GM18861 (cell line): Measurements from ENCODE around the gene ACTN1.

Source experiments
- ATAC-seq: cut with Tn5 transposase; IDR thresholded peaks from one replicate; pipeline ENCODE4 v1.9.1; 2021; ENCODE audit not compliant: unreplicated experiment

Gene ACTN1

DNA sequence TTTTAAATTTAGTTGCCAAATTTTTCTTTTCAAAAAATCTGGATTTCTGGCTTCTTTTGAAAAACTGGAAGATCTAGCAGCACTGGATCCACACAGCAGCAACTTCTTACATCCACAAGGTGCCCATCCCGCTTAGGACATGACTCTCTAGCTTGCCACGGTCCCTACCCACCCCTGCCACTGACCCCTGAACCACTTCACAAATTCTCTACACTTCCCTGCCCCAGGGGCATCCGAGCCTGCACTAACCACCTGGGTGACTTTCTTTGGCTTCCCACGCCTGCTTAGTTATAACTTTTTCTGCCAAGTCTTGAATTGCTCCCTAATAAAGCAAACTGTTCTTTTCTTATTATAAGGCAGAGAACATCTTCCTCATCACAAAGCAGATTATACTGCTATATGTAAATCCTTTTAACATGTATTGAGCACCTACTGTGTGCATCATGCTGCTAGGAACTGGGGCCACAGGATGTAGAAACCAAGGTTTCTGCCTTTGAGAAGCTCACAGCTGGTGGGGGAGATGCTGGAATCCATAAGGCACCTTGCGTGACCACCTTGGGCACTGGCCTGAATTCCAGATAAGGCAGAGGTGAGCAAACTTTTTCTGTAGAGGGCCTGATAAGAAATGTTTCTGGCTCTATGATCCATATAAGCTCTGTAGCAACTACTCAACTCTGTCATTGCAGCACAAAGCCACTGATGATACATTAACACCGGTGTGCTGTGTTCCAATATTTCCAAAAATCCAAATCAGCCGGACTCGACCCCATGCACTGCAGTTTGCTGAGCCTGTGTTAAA lies 59.8 kb downstream of the ACTN1 start:
- ATAC-seq: no peak

DNA sequence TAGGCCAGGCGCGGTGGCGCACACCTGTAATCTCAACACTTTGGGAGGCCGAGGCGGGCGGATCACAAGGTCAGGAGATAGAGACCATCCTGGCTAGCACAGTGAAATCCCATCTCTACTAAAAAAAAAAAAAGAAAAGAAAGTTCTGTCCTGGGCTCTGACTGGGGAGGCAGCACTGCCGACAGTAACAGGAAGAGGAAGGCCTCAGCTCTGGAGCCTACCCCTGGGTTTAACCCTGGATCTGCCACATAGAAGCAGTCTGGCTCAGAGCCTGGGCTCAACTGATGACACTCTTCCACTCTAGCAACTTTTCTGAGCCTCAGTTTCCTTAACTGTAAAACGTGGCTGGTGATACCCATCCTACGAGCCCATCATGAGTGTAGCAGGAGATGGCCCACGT lies 60.5 kb downstream of the ACTN1 start:
- ATAC-seq: no peak

DNA sequence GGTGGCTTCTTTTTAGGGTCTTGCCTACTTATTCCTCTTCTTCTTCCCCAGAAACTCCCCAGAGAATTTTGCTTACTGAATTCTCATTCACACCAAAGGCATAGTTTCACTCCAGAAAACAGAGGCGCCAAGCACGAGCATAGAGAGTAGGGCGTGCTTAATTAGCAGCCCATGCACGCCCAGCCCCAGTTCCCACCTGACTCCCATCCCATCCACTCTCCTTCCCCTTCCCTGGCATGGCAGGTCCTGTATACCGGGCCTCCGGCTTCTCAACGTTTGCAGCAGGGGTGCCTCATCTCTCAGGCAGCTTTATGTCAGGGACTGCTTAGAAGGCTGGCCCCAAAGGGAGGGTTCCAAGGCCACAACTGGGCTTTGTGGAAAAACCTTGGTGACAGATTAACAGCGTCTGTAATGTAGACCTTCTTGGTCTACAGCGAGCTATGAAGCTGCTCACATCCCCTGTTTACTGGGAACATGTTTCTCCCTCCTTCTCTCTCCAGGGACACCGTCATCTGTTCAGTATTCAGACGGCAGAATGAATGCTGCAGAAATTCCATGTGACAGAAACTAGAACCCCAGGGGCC lies 62.7 kb downstream of the ACTN1 start:
- ATAC-seq: no peak

DNA sequence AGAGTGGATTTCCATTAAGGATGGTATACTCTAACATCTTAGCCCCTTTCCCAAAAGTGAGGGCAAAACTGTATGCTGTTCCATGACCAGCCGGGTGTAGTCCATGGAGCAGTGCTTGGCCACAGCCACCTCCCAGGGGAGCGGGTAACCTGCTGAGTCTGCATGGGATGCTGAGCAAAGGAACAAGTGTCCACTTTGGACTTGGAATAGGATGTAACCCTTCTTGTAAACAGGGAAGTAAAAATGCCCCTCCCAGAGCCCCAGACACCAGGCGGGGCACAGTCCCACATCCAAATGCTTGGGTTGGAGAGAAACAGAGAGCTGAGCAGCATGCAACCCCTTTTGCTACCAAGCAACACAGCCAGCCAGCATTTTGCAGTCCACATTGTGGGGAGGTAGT lies 65.6 kb downstream of the ACTN1 start:
- ATAC-seq: no peak

DNA sequence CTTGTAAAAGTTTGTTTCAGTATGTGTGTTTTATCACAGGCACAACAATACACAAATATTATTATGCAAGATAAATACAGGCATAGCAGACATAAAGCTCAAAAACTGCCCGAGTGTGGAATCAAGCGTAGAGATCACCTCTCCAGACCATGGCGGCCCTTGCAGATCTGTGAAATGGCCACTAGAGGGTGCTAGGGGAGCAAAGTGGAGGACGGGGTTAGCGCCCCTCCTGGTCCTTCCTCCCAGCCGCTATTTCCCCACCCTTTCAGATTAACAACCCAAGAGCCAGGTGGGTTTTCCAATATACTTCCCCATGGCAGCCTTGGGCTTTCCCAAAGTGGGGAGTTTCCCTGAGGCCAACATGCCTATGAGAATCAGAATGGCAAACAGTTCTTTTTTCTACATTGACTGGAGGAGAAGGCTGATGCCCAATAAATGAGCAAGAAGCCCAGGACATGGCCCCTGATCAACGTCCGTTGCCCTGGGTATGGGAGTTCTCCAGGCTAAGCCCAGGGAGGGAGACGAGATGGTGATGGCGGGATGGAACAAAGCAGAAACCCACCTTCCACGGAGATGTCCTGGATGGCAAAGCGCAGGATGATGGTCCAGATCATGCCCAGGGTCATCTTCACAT lies 67.4 kb downstream of the ACTN1 start:
- ATAC-seq: no peak

GRCh38 chr14:68910540-68910939 lies 68.6 kb downstream of the ACTN1 start:
- ATAC-seq: no peak

GRCh38 chr14:68908803-68909202 lies 70.3 kb downstream of the ACTN1 start:
- ATAC-seq: no peak

- no peak for ATAC-seq
Measured at GRCh38 chr14:68908201-68908600, 70.9 kb downstream of the ACTN1 start.

- no peak for ATAC-seq
Measured at GRCh38 chr14:68906439-68906838, 72.7 kb downstream of the ACTN1 start.

DNA sequence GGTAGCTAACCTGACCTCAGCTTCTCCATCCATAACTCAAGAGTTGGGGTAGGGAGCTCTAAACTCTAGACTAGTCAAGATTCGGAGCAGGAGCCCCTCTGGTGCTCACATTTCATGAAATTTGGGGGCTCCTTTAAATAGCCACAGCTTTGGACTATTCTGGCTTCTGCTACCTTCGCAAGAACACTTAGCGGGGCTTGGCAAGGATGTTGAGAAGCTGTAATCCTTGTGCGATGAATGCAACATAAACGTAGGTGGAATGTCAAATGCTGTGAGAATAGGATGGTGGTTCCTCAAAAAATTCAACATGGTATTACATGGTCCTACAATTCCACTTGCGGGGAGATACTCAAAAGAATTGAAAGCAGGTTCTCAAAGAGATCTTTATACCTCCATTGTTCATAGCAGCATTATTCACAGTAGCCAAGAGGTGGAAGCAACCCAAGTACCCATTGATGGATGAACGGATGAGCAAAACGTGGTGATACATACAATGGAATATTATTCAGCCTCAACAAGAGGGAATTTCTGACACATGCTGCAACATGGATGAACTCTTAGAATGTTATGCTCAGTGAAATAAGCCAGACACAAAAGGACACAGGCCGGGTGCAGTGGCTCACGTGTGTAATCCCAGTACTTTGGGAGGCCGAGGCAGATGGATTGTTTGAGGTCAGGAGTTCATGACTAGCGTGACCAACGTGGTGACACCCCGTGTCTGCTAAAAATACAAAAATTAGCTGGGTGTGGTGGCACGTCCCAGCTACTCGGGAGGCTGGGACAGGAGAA lies 73.8 kb downstream of the ACTN1 start:
- ATAC-seq: no peak

- ATAC-seq: no peak
Measured at GRCh38 chr14:68902357-68902756, 76.7 kb downstream of the ACTN1 start.

DNA sequence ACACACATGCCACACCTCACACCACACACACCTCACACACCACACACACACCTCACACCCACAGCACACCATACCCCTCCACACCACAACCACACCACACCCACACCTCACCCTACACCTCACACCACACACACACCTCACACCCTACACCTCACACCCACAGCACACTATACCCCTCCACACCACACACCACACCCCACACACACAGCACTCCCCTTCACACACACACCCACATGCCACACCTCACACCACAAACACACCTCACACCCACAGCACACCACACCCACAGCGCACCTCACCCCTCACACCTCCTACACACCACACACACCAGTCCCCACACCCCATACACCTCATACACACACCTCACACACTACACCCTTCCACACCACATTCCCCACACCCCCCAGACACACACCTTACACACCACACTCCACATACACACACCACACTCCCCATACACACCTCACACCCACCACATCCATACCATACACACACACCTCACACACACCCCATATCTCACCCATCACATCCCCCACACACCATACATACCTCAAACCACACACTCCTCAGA lies 80.0 kb downstream of the ACTN1 start:
- ATAC-seq: no peak

- no peak for ATAC-seq
Measured at GRCh38 chr14:68898248-68899032, 80.7 kb downstream of the ACTN1 start.

GRCh38 chr14:68897559-68898155 lies 81.4 kb downstream of the ACTN1 start:
- no peak for ATAC-seq

- ATAC-seq: no peak
Measured at GRCh38 chr14:68896132-68896531, 83.0 kb downstream of the ACTN1 start.

DNA sequence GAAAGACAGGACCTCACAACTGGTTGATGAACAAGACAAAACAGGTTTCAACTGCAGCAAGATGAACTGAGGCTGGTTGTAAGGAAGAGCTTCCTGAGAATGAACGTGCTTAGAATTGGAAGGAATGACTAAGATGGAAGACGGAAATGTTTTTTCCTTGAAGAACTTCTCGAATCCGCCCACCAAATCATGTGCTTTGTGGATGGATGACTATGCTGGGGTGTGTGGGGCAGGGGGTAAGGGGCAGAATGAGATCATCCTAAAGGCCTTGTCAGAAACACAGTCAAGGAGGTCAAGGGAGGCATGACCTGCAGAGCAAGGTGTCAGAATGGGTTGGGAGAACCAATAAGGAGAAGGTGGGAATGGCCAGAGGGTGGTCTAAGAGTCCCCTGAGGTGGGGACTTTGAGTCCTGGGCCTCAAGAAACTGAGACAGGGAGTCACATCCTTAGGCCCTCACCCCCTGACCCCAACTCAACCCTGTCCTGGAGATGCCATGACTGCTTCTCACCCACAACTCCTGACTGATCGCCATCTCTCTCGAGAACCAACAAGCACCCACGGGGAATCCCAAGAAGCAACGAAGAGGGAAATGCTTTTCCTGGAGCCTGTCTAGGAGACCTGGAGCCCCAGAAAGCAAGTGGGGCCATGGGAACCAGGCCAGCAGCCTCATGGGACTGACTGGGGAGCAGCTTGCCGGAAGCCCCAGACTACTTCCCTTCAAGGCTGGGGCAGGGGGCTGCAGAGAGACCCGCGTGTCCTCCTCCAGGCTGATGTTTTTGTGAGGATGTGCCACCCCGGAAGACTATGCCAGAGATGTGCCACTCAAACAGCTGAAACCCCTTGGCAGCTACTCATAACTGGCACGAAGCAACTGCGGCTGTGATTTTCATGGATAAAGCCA lies 84.0 kb downstream of the ACTN1 start:
- ATAC-seq: no peak

- ATAC-seq: no peak
Measured at GRCh38 chr14:68894123-68894522, 85.0 kb downstream of the ACTN1 start.

DNA sequence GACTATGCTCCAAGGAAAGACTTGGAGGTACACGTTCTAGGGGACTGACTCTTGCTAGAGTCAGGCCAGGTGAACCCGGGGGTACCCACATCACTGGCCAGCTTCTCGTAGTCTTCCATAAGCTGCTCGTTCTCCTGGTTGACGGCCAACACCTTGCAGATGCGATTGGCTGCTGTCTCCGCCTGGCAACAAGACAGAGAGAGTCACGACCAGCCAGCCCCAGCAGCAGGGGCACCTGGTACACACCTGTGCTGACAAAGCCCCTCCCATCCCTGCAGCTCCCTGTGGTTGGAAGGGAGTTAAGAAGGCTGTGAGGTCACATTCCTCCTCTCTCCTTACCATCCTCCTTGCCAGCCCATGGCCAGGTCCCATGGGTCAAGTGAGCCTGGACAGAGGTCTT lies 85.5 kb downstream of the ACTN1 start:
- no peak for ATAC-seq

GRCh38 chr14:68892961-68893360 lies 86.1 kb downstream of the ACTN1 start:
- ATAC-seq: no peak
